Measurements from ENCODE around the gene C2orf42. TPM values are rescaled to one million over a fixed set of nuclear protein-coding genes. Genes with fewer than 3 reads are reported as not detected.

The C2orf42 gene
- total RNA-seq, 1 donor from 2014 or later: 25.4 TPM

DNA sequence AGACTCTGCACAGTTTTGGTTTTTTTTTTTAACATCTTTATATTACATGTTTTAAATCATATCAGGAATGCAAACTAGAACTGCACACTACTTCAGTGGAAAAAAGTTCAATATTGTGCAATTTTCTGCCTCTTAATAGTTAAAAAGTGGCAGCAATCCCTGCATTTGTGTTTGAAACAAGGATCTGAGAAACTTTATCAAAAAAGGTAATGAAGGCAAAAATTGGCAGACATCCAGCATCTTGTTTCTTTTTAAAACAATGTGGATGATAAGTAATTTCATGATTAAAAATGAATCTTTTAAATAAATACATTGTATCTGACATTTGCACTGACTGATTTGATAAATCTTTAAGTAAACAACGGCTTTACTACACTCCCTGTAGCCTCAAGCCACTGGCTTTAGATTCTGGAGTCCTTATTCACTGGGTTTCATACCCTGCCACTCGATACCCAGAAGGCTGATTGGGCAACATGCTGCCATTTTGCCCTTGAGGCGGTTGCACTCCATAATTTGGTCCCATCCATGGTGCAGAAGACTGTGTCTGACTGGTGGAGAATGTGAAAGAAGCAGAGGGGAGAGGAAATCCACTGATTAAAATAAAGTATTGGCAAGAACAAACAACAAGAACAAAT is 21.6 kb upstream of the C2orf42 start:
- DNase-seq (ENCODE audit: low spot score): no peak
- Histone ChIP-seq H3K36me3 (peaks cover 31% of the 10 kb centered on the region), H3K4me3 (no peak overlapping the region), H4K20me1 (ENCODE audit: low read depth) (no peaks in the 10 kb centered on the region), H2AFZ (replicated peaks) (no peak overlapping the region), H3F3A (ENCODE audit: low read depth) (peaks cover 77% of the 10 kb centered on the region), H3K4me2 (no peak overlapping the region), H3K27me3 (no peaks in the 10 kb centered on the region), H3K27ac (no peak overlapping the region), H3K9ac (no peak overlapping the region), H3K9me3 (ENCODE audit: low read depth) (no peaks in the 10 kb centered on the region), H3K79me2 (ENCODE audit: low read depth) (no peaks in the 10 kb centered on the region), H3K4me1 (no peaks in the 10 kb centered on the region)
- Mint-ChIP-seq H3K36me3 (peaks cover 15% of the 10 kb centered on the region), H3K27me3 (ENCODE audit: insufficient read depth, low read depth) (peaks cover 2% of the 10 kb centered on the region), H3K9me3 (no peaks in the 10 kb centered on the region), H3K27ac (no peak overlapping the region), H3K4me3 (no peak overlapping the region), H3K4me1 (no peaks in the 10 kb centered on the region)
- TF ChIP-seq CTCF (IDR thresholded peaks at IDR 0.05) (no peak), EZH2phosphoT487 (IDR thresholded peaks at IDR 0.05) (no peak), EZH2 (IDR thresholded peaks at IDR 0.05) (no peak)

DNA sequence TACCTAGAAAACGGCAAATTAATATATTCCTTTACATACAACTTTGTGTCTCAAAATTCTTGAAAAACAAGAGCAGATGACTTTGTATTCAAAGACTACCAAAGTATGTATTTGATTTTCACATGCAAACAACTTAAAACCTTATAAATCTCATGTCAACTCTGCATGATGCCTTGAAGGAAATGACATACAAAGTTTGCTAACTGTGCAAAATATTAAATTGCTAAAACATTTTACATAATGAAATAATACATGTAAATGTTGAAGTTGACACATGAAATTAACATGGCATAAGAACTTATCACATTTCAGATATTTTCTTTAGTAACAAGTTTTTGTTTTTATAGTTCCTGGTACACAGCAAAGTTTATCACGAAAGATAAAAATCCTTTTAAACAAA is 20.8 kb upstream of the C2orf42 start:
- TF ChIP-seq EZH2phosphoT487 (IDR thresholded peaks at IDR 0.05) (no peak), EZH2 (IDR thresholded peaks at IDR 0.05) (no peak), CTCF (IDR thresholded peaks at IDR 0.05) (no peak)
- peaks cover 12% of the 10 kb centered on the region for H3K36me3 Mint-ChIP-seq

GRCh38 chr2:70204452-70204851 is 13.6 kb upstream of the C2orf42 start:
- H3K4me1 ChIP-seq: no peaks in the 10 kb centered on the region
- Mint-ChIP-seq H3K9me3 (no peaks in the 10 kb centered on the region), H3K4me3 (no peak overlapping the region), H3K36me3 (no peaks in the 10 kb centered on the region), H3K27ac (no peak overlapping the region), H3K4me1 (no peaks in the 10 kb centered on the region), H3K27me3 (ENCODE audit: insufficient read depth, low read depth) (peaks cover 8% of the 10 kb centered on the region)
- H3K9me3 ChIP-seq (ENCODE audit: low read depth): no peaks in the 10 kb centered on the region
- no peak overlapping the region for H3K4me3 ChIP-seq
- H2AFZ ChIP-seq (replicated peaks): no peak overlapping the region
- H3K27ac ChIP-seq: no peak overlapping the region
- H4K20me1 ChIP-seq (ENCODE audit: low read depth): no peaks in the 10 kb centered on the region
- no peak for DNase-seq (ENCODE audit: low spot score)
- no peak overlapping the region for H3K4me2 ChIP-seq
- H3F3A ChIP-seq (ENCODE audit: low read depth): peaks cover 47% of the 10 kb centered on the region
- H3K9ac ChIP-seq: no peak overlapping the region
- no peaks in the 10 kb centered on the region for H3K79me2 ChIP-seq (ENCODE audit: low read depth)
- TF ChIP-seq EZH2 (IDR thresholded peaks at IDR 0.05): no peak
- TF ChIP-seq CTCF (IDR thresholded peaks at IDR 0.05): no peak
- TF ChIP-seq EZH2phosphoT487 (IDR thresholded peaks at IDR 0.05): no peak
- no peaks in the 10 kb centered on the region for H3K27me3 ChIP-seq
- no peaks in the 10 kb centered on the region for H3K36me3 ChIP-seq

More for the DNA sequence above, 20.8 kb upstream of the C2orf42 start:
- H3K4me3 ChIP-seq: no peak overlapping the region
- DNase-seq (ENCODE audit: low spot score): no peak
- H3F3A ChIP-seq (ENCODE audit: low read depth): peaks cover 82% of the 10 kb centered on the region
- H3K4me1 Mint-ChIP-seq: no peaks in the 10 kb centered on the region
- no peaks in the 10 kb centered on the region for H3K27me3 ChIP-seq
- H2AFZ ChIP-seq (replicated peaks): no peak overlapping the region
- H3K27ac ChIP-seq: peak overlapping the region; percentile 8
- no peaks in the 10 kb centered on the region for H3K9me3 Mint-ChIP-seq
- no peak overlapping the region for H3K27ac Mint-ChIP-seq
- H3K9me3 ChIP-seq (ENCODE audit: low read depth): no peaks in the 10 kb centered on the region
- no peaks in the 10 kb centered on the region for H3K4me1 ChIP-seq
- peaks cover 31% of the 10 kb centered on the region for H3K36me3 ChIP-seq
- H3K79me2 ChIP-seq (ENCODE audit: low read depth): no peaks in the 10 kb centered on the region
- H3K4me2 ChIP-seq: no peak overlapping the region
- peaks cover 4% of the 10 kb centered on the region for H3K27me3 Mint-ChIP-seq (ENCODE audit: insufficient read depth, low read depth)
- H3K4me3 Mint-ChIP-seq: no peak overlapping the region
- H4K20me1 ChIP-seq (ENCODE audit: low read depth): no peaks in the 10 kb centered on the region
- H3K9ac ChIP-seq: no peak overlapping the region
